Muscle of leg (tissue), 11 donors: ENCODE measurements around the gene NEDD9. TPM values are rescaled to one million over a fixed set of nuclear protein-coding genes. Genes with fewer than 3 reads are reported as not detected.
A peak's percentile ranks its signal among the peaks of the same experiment; 100 is the strongest.

Experiments used
- DNase-seq: peaks from one replicate; pipeline ENCODE4 v3.0.0; 2013
- H3K27ac ChIP-seq: one replicate; pipeline ENCODE4 v1.5.1; 2013; ENCODE audit warnings: mild to moderate bottlenecking, low read length, control low read depth
- H3K27me3 ChIP-seq: one replicate; pipeline ENCODE4 v1.6.1; 2013; ENCODE audit warnings: low read length; ENCODE audit not compliant: control insufficient read depth, insufficient read depth
- H3K36me3 ChIP-seq: one replicate; pipeline ENCODE4 v1.6.1; 2013; ENCODE audit warnings: low read length; ENCODE audit not compliant: control insufficient read depth, insufficient read depth
- H3K4me1 ChIP-seq: one replicate; pipeline ENCODE4 v1.6.1; 2013; ENCODE audit warnings: low read length; ENCODE audit not compliant: control insufficient read depth, insufficient read depth
- H3K4me3 ChIP-seq: one replicate; pipeline ENCODE4 v1.5.1; 2013; ENCODE audit warnings: low read length, control low read depth
- H3K9me3 ChIP-seq: replicated peaks from 2 replicates; pipeline ENCODE4 v1.6.1; 2013; ENCODE audit warnings: low read depth, low read length; ENCODE audit not compliant: control insufficient read depth
- WGBS: methylation state at CpG from one replicate; pipeline ENCODE4 v1.1.5; 2013; ENCODE audit warnings: missing lambda C conversion rate; ENCODE audit not compliant: insufficient coverage; 5-methylcytosine and 5-hydroxymethylcytosine counted together
- polyA plus RNA-seq, 8 donors: library from polyadenylated mRNA; unstranded; fragments of 120-200 nt; gene quantifications; one replicate each; pipeline versions ENCODE4 v1.2.1 to v1.2.3, GENCODE V29; 2013; ENCODE audit warnings: inconsistent platforms in 1 of 8, low replicate concordance in 1 of 8; ENCODE audit not compliant: insufficient read length in 8 of 8, insufficient read depth in 1 of 8
- total RNA-seq: library from RNA; stranded (reverse); fragments of 120-200 nt; gene quantifications from one replicate; pipeline ENCODE4 v1.2.4, GENCODE V29; 2013

NEDD9 gene
- total and polyA plus RNA-seq, 9 donors, result 7.3 to 18.4 (median 12.7) TPM

GRCh38 chr6:11203306-11204004 is 29.0 kb downstream of the NEDD9 start:
- H3K4me3 ChIP-seq, result no peak overlapping the region
- no peaks in the 10 kb centered on the region for H3K27me3 ChIP-seq
- peaks cover 13% of the 10 kb centered on the region for H3K4me1 ChIP-seq
- H3K9me3 ChIP-seq, result no peaks in the 10 kb centered on the region
- 81% methylated on average over 6 of the region's 6 CpGs for WGBS
- peaks cover 5% of the 10 kb centered on the region for H3K36me3 ChIP-seq
- peak overlapping the region; percentile 71 for H3K27ac ChIP-seq
- DNase-seq, result no peak

GRCh38 chr6:11202513-11203305 is 29.8 kb downstream of the NEDD9 start:
- Histone ChIP-seq H3K4me3 (no peak overlapping the region), H3K9me3 (no peaks in the 10 kb centered on the region), H3K4me1 (peaks cover 15% of the 10 kb centered on the region), H3K36me3 (peaks cover 2% of the 10 kb centered on the region), H3K27ac (peak overlapping the region; percentile 71), H3K27me3 (no peaks in the 10 kb centered on the region)
- 40% methylated on average over 5 of the region's 9 CpGs for WGBS
- peak; percentile 77 for DNase-seq

- H3K36me3 ChIP-seq, result peaks cover 2% of the 10 kb centered on the region
- H3K9me3 ChIP-seq, result no peaks in the 10 kb centered on the region
- WGBS, result no CpG with 5 or more reads among the region's 4 CpGs
- H3K4me3 ChIP-seq, result no peak overlapping the region
- peaks cover 14% of the 10 kb centered on the region for H3K4me1 ChIP-seq
- no peaks in the 10 kb centered on the region for H3K27me3 ChIP-seq
- H3K27ac ChIP-seq, result peak overlapping the region; percentile 4
- no peak for DNase-seq
These were observed 30.5 kb downstream of the NEDD9 start for GRCh38 chr6:11201772-11202512.

GRCh38 chr6:11201015-11201414 is 31.5 kb downstream of the NEDD9 start:
- peaks cover 2% of the 10 kb centered on the region for H3K36me3 ChIP-seq
- H3K27ac ChIP-seq, result no peak overlapping the region
- no peak overlapping the region for H3K4me3 ChIP-seq
- no peak for DNase-seq
- peaks cover 20% of the 10 kb centered on the region for H3K4me1 ChIP-seq
- no peaks in the 10 kb centered on the region for H3K27me3 ChIP-seq
- H3K9me3 ChIP-seq, result no peaks in the 10 kb centered on the region
- WGBS, result 67% methylated on average over 3 of the region's 3 CpGs

GRCh38 chr6:11200356-11200755 is 32.1 kb downstream of the NEDD9 start:
- Histone ChIP-seq H3K27ac (peak overlapping the region; percentile 3), H3K4me3 (no peak overlapping the region), H3K9me3 (no peaks in the 10 kb centered on the region), H3K27me3 (no peaks in the 10 kb centered on the region), H3K4me1 (peaks cover 20% of the 10 kb centered on the region), H3K36me3 (peaks cover 2% of the 10 kb centered on the region)
- 100% methylated on average over 1 of the region's 1 CpG for WGBS
- DNase-seq, result no peak

- H3K4me3 ChIP-seq, result no peak overlapping the region
- no peak overlapping the region for H3K27ac ChIP-seq
- H3K36me3 ChIP-seq, result peaks cover 2% of the 10 kb centered on the region
- H3K9me3 ChIP-seq, result no peaks in the 10 kb centered on the region
- DNase-seq, result no peak
- peaks cover 20% of the 10 kb centered on the region for H3K4me1 ChIP-seq
- 100% methylated on average over 1 of the region's 5 CpGs for WGBS
- no peaks in the 10 kb centered on the region for H3K27me3 ChIP-seq
These were observed 33.5 kb downstream of the NEDD9 start for GRCh38 chr6:11198663-11199603.

- H3K9me3 ChIP-seq, result no peaks in the 10 kb centered on the region
- H3K36me3 ChIP-seq, result peaks cover 2% of the 10 kb centered on the region
- H3K27ac ChIP-seq, result peak overlapping the region; percentile 40
- 84% methylated on average over 8 of the region's 8 CpGs for WGBS
- peaks cover 14% of the 10 kb centered on the region for H3K4me1 ChIP-seq
- H3K4me3 ChIP-seq, result no peak overlapping the region
- H3K27me3 ChIP-seq, result no peaks in the 10 kb centered on the region
- no peak for DNase-seq
These were observed 34.6 kb downstream of the NEDD9 start for GRCh38 chr6:11197850-11198249.

GRCh38 chr6:11197175-11197536 is 35.3 kb downstream of the NEDD9 start:
- no CpG with 5 or more reads among the region's 3 CpGs for WGBS
- Histone ChIP-seq H3K27ac (peak overlapping the region; percentile 48), H3K9me3 (no peaks in the 10 kb centered on the region), H3K36me3 (peaks cover 2% of the 10 kb centered on the region), H3K4me3 (no peak overlapping the region), H3K4me1 (peaks cover 11% of the 10 kb centered on the region), H3K27me3 (no peaks in the 10 kb centered on the region)
- DNase-seq, result peak; percentile 62

GRCh38 chr6:11196511-11197174 is 35.8 kb downstream of the NEDD9 start:
- no peak for DNase-seq
- Histone ChIP-seq H3K27me3 (no peaks in the 10 kb centered on the region), H3K9me3 (no peaks in the 10 kb centered on the region), H3K4me1 (peaks cover 11% of the 10 kb centered on the region), H3K36me3 (peaks cover 3% of the 10 kb centered on the region), H3K4me3 (no peak overlapping the region), H3K27ac (peak overlapping the region; percentile 48)
- 43% methylated on average over 13 of the region's 15 CpGs for WGBS
